ENCODE results near the gene DEFB129.

DNA sequence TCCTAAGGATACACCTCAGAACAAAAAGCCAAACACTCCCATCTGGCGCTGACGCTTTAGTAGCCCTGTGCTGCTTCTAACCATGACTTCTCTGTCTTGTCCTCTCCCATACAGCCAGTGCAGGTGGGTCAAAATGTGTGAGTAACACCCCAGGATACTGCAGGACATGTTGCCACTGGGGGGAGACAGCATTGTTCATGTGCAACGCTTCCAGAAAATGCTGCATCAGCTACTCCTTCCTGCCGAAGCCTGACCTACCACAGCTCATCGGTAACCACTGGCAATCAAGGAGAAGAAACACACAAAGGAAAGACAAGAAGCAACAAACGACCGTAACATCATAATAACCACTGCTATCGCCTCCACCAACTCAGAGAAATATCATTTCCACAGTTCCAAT, 31.9 kb downstream of the DEFB129 start:
- TF ChIP-seq, protein P1, sequence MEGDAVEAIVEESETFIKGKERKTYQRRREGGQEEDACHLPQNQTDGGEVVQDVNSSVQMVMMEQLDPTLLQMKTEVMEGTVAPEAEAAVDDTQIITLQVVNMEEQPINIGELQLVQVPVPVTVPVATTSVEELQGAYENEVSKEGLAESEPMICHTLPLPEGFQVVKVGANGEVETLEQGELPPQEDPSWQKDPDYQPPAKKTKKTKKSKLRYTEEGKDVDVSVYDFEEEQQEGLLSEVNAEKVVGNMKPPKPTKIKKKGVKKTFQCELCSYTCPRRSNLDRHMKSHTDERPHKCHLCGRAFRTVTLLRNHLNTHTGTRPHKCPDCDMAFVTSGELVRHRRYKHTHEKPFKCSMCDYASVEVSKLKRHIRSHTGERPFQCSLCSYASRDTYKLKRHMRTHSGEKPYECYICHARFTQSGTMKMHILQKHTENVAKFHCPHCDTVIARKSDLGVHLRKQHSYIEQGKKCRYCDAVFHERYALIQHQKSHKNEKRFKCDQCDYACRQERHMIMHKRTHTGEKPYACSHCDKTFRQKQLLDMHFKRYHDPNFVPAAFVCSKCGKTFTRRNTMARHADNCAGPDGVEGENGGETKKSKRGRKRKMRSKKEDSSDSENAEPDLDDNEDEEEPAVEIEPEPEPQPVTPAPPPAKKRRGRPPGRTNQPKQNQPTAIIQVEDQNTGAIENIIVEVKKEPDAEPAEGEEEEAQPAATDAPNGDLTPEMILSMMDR (IDR thresholded peaks at IDR 0.05) = no peak
- no peak for TF ChIP-seq POLR2A (IDR thresholded peaks at IDR 0.05)

All from ovary (tissue), 3 donors.